ENCODE measurements around the gene FAXDC2.
"Not testable (repeated sequence)": the region's sequence is repeated elsewhere in the genome, so short reads cannot be mapped to it uniquely, and the experiment has no call there.

Gene FAXDC2

GRCh38 chr5:154824070-154824469 is 26.3 kb downstream of the FAXDC2 start:
- no peaks in the 10 kb centered on the region for H3K9me3 ChIP-seq (replicated peaks; ENCODE audit: low read length)
- no peak overlapping the region for H3K4me2 ChIP-seq (ENCODE audit: low read length)
- H3K9ac ChIP-seq (ENCODE audit: low read depth, low read length): no peak overlapping the region
- no peak overlapping the region for H3K4me3 ChIP-seq (ENCODE audit: low read length)
- H3K4me1 ChIP-seq (ENCODE audit: control insufficient read depth, insufficient read depth, low read length): peaks cover 6% of the 10 kb centered on the region
- no peaks in the 10 kb centered on the region for H3K27me3 ChIP-seq (ENCODE audit: control insufficient read depth, insufficient read depth, low read length)
- H3K36me3 ChIP-seq (ENCODE audit: insufficient read depth, low read length): peaks cover 38% of the 10 kb centered on the region

DNA sequence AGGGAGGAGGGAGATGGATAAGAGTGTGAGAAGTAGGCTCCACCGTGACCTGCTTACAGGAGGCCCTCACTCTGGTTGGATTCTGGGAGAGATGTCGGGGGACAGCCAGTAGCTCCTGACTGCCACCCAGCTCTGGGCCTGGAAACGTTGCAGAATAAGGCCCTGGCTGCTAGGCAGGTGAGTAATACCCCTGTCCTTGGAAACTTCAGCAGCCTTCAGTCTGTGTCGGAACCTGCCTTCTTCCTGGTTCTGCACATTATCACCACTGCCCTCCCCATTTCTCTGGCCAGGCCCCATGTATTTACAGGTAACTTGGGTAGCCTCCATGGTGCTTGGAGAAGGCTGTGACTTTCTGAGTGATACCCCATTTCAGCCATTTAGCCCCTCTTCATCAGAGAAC is 26.8 kb downstream of the FAXDC2 start:
- Histone ChIP-seq H3K4me2 (ENCODE audit: low read length) (no peak overlapping the region), H3K4me1 (ENCODE audit: control insufficient read depth, insufficient read depth, low read length) (peaks cover 4% of the 10 kb centered on the region), H3K9ac (ENCODE audit: low read depth, low read length) (no peak overlapping the region), H3K4me3 (ENCODE audit: low read length) (no peak overlapping the region), H3K36me3 (ENCODE audit: insufficient read depth, low read length) (peaks cover 43% of the 10 kb centered on the region), H3K9me3 (replicated peaks; ENCODE audit: low read length) (no peaks in the 10 kb centered on the region), H3K27me3 (ENCODE audit: control insufficient read depth, insufficient read depth, low read length) (no peaks in the 10 kb centered on the region)

DNA sequence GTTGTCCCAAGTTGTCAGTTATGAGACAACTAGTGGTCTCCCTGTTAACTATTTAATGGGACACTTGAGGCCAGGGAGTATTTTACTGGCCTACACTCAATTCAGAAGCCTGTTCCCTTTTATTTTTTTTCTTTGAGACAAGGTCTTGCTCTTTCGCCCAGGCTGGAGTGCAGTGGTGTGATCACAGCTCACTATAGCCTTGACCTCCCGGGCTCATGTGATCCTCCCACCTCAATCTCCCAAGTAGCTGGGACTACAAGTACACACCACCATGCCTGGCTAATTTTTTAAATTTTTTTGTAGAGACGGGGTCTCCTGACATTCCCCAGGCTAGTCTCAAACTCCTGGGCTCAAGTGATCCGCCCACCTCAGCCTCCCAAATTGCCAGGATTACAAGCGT is 27.5 kb downstream of the FAXDC2 start:
- not testable (repeated sequence) for H3K27me3 ChIP-seq (ENCODE audit: control insufficient read depth, insufficient read depth, low read length)

DNA sequence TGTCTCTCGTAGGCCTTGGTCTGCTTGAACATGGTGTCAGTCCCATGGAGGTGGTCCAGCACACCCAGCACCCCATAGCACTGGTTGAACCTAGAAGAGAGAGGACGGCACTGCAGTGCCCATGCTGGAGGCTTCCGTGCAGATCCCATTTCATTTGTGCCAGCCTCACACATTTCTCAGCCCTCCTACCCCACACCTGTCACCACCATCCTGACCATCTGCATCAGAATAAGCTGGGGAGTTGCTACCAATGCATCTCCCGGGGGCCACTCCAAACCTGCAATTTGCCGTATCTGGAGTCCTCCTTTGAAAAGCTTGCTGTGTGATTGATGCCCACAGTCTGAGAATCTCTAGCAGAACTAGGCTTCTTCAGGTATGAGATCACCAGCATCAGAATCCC is 30.0 kb downstream of the FAXDC2 start:
- Histone ChIP-seq H3K9me3 (replicated peaks; ENCODE audit: low read length) (no peaks in the 10 kb centered on the region), H3K4me3 (ENCODE audit: low read length) (no peak overlapping the region), H3K4me2 (ENCODE audit: low read length) (no peak overlapping the region), H3K9ac (ENCODE audit: low read depth, low read length) (no peak overlapping the region), H3K4me1 (ENCODE audit: control insufficient read depth, insufficient read depth, low read length) (no peaks in the 10 kb centered on the region), H3K27me3 (ENCODE audit: control insufficient read depth, insufficient read depth, low read length) (no peaks in the 10 kb centered on the region), H3K36me3 (ENCODE audit: insufficient read depth, low read length) (peaks cover 70% of the 10 kb centered on the region)

More for the DNA sequence above, 27.5 kb downstream of the FAXDC2 start:
- H3K36me3 ChIP-seq (ENCODE audit: insufficient read depth, low read length): peaks cover 45% of the 10 kb centered on the region
- not testable (repeated sequence) for H3K4me1 ChIP-seq (ENCODE audit: control insufficient read depth, insufficient read depth, low read length); H3K9ac ChIP-seq (ENCODE audit: low read depth, low read length); H3K4me3 ChIP-seq (ENCODE audit: low read length); H3K9me3 ChIP-seq (replicated peaks; ENCODE audit: low read length); H3K4me2 ChIP-seq (ENCODE audit: low read length)

DNA sequence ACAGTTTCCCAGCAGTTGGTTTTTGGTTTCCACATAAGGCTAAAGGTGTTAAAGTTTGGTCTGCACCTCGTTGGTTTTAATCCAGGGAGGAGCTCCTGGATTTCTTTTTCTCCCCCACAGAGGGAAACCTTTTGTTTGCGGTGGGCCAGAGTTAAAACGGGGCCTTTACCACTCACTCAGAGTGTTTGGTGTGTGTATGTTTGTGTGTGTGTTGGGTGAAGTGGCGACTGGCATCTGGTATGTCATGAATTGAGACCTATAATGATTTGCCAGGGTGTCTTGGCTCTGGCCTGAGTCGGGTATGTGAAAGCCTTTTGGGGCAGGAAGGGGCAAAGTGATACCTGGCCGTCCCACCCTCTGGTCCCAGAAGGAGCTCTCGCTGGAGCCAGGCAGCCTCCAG is 30.9 kb downstream of the FAXDC2 start:
- H3K4me2 ChIP-seq (ENCODE audit: low read length): no peak overlapping the region
- H3K9ac ChIP-seq (ENCODE audit: low read depth, low read length): no peak overlapping the region
- peaks cover 75% of the 10 kb centered on the region for H3K36me3 ChIP-seq (ENCODE audit: insufficient read depth, low read length)
- H3K9me3 ChIP-seq (replicated peaks; ENCODE audit: low read length): no peaks in the 10 kb centered on the region
- no peak overlapping the region for H3K4me3 ChIP-seq (ENCODE audit: low read length)
- no peaks in the 10 kb centered on the region for H3K27me3 ChIP-seq (ENCODE audit: control insufficient read depth, insufficient read depth, low read length)
- no peaks in the 10 kb centered on the region for H3K4me1 ChIP-seq (ENCODE audit: control insufficient read depth, insufficient read depth, low read length)

GRCh38 chr5:154818471-154819116 is 31.8 kb downstream of the FAXDC2 start:
- Histone ChIP-seq H3K4me3 (ENCODE audit: low read length) (no peak overlapping the region), H3K4me2 (ENCODE audit: low read length) (no peak overlapping the region), H3K4me1 (ENCODE audit: control insufficient read depth, insufficient read depth, low read length) (no peaks in the 10 kb centered on the region), H3K27me3 (ENCODE audit: control insufficient read depth, insufficient read depth, low read length) (no peaks in the 10 kb centered on the region), H3K9ac (ENCODE audit: low read depth, low read length) (no peak overlapping the region), H3K36me3 (ENCODE audit: insufficient read depth, low read length) (peaks cover 74% of the 10 kb centered on the region), H3K9me3 (replicated peaks; ENCODE audit: low read length) (no peaks in the 10 kb centered on the region)

- Histone ChIP-seq H3K27me3 (ENCODE audit: control insufficient read depth, insufficient read depth, low read length) (no peaks in the 10 kb centered on the region), H3K4me2 (ENCODE audit: low read length) (no peak overlapping the region), H3K9ac (ENCODE audit: low read depth, low read length) (no peak overlapping the region), H3K4me3 (ENCODE audit: low read length) (no peak overlapping the region), H3K9me3 (replicated peaks; ENCODE audit: low read length) (no peaks in the 10 kb centered on the region), H3K36me3 (ENCODE audit: insufficient read depth, low read length) (peaks cover 81% of the 10 kb centered on the region), H3K4me1 (ENCODE audit: control insufficient read depth, insufficient read depth, low read length) (no peaks in the 10 kb centered on the region)
These were observed 32.6 kb downstream of the FAXDC2 start for GRCh38 chr5:154817815-154818214.

DNA sequence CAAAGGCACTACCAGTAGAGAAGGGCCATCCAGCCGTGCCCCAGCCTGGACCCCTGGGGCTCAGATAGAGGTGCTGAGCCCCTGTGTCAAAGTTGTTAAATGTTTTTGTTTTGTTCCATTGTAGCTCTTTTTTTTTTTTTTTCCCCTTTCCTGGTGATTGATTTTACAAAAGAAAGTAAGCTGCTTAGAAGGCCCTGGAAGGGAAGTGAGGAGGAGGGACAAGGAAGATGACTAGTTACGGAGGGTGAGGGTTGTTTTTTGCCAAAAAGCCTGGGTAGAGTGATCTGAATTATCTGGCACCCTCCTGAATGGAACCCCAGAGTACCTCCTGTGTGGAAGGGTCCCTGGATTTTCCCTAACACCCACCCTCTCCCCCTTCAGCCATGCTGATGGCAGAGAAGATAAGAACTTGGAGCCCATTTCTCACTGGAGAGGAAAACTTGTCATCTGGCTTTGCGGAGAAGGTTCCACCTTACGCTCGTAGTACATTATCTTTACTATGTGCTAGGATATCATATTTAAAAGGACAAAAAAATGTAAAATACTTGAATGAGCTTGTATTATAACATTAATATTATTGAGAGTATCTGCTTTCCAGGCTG is 33.4 kb downstream of the FAXDC2 start:
- no peaks in the 10 kb centered on the region for H3K27me3 ChIP-seq (ENCODE audit: control insufficient read depth, insufficient read depth, low read length)
- no peak overlapping the region for H3K9ac ChIP-seq (ENCODE audit: low read depth, low read length)
- H3K4me1 ChIP-seq (ENCODE audit: control insufficient read depth, insufficient read depth, low read length): no peaks in the 10 kb centered on the region
- H3K4me2 ChIP-seq (ENCODE audit: low read length): no peak overlapping the region
- no peaks in the 10 kb centered on the region for H3K9me3 ChIP-seq (replicated peaks; ENCODE audit: low read length)
- no peak overlapping the region for H3K4me3 ChIP-seq (ENCODE audit: low read length)
- peaks cover 84% of the 10 kb centered on the region for H3K36me3 ChIP-seq (ENCODE audit: insufficient read depth, low read length)

GRCh38 chr5:154815684-154816247 is 34.6 kb downstream of the FAXDC2 start:
- Histone ChIP-seq H3K27me3 (ENCODE audit: control insufficient read depth, insufficient read depth, low read length) (no peaks in the 10 kb centered on the region), H3K9me3 (replicated peaks; ENCODE audit: low read length) (no peaks in the 10 kb centered on the region), H3K4me3 (ENCODE audit: low read length) (no peak overlapping the region), H3K4me2 (ENCODE audit: low read length) (no peak overlapping the region), H3K9ac (ENCODE audit: low read depth, low read length) (no peak overlapping the region), H3K4me1 (ENCODE audit: control insufficient read depth, insufficient read depth, low read length) (no peaks in the 10 kb centered on the region), H3K36me3 (ENCODE audit: insufficient read depth, low read length) (peaks cover 89% of the 10 kb centered on the region)

DNA sequence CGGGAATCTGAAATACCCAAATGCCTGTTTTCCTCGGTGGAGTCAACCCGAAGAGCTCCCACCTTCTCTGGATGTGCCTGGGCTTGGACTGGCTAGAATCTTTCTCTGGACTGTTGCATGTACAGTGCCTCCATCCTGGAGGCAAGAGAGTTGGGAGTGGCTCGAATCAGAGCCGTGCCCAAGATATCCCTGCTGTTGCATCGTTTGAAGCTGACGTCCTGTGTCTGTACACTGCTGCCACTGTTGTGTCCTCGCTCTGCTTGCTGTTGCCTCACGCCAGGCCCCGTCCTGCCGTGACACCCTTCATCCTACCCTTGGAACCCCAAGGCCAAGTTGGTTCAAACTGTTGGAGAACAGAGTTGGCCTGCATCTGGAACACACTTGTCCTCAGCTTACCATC is 35.4 kb downstream of the FAXDC2 start:
- Histone ChIP-seq H3K4me2 (ENCODE audit: low read length) (no peak overlapping the region), H3K9me3 (replicated peaks; ENCODE audit: low read length) (no peaks in the 10 kb centered on the region), H3K36me3 (ENCODE audit: insufficient read depth, low read length) (peaks cover 87% of the 10 kb centered on the region), H3K4me3 (ENCODE audit: low read length) (no peak overlapping the region), H3K9ac (ENCODE audit: low read depth, low read length) (no peak overlapping the region), H3K4me1 (ENCODE audit: control insufficient read depth, insufficient read depth, low read length) (no peaks in the 10 kb centered on the region), H3K27me3 (ENCODE audit: control insufficient read depth, insufficient read depth, low read length) (no peaks in the 10 kb centered on the region)

DNA sequence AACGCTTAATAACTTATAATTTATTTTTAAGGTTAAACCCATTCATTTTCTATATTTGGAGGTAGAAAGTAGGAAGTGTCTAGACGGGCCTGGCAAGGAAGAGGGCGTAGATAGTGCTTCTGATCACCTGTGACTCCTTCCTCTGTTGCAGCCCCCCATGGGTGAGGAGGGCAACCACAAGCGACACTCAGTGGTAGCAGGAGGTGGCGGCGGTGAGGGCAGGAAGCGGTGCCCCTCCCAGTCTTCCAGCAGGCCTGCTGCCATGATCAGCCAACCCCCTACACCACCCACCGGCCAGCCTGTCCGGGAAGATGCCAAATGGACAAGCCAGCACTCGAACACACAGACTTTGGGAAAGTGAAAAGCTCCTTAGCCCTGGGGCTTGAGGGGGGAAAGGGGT is 36.7 kb downstream of the FAXDC2 start:
- Histone ChIP-seq H3K9me3 (replicated peaks; ENCODE audit: low read length) (no peaks in the 10 kb centered on the region), H3K36me3 (ENCODE audit: insufficient read depth, low read length) (peaks cover 76% of the 10 kb centered on the region), H3K4me1 (ENCODE audit: control insufficient read depth, insufficient read depth, low read length) (no peaks in the 10 kb centered on the region), H3K4me2 (ENCODE audit: low read length) (no peak overlapping the region), H3K9ac (ENCODE audit: low read depth, low read length) (no peak overlapping the region), H3K4me3 (ENCODE audit: low read length) (no peak overlapping the region), H3K27me3 (ENCODE audit: control insufficient read depth, insufficient read depth, low read length) (no peaks in the 10 kb centered on the region)

DNA sequence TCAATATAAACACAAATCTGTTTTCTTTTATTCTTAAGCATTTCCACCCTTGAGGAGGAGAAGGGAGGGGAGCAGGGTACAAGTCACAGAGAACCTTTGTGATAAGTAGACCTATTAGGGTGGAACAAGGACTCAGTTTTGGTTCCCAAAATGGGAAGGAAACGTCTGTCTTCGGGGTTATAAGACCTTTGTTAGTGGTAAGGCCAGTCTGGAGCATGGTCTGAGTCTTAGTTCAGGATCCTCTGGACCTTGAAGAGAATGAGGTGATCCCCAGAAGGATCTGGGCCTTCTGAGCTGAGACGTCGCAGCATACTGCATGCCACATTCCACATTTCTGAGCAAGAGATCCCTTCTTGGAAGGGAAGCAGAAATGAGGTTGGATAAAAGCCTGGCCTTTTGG is 37.2 kb downstream of the FAXDC2 start:
- no peaks in the 10 kb centered on the region for H3K9me3 ChIP-seq (replicated peaks; ENCODE audit: low read length)
- H3K4me1 ChIP-seq (ENCODE audit: control insufficient read depth, insufficient read depth, low read length): no peaks in the 10 kb centered on the region
- H3K9ac ChIP-seq (ENCODE audit: low read depth, low read length): no peak overlapping the region
- H3K4me2 ChIP-seq (ENCODE audit: low read length): no peak overlapping the region
- no peaks in the 10 kb centered on the region for H3K27me3 ChIP-seq (ENCODE audit: control insufficient read depth, insufficient read depth, low read length)
- no peak overlapping the region for H3K4me3 ChIP-seq (ENCODE audit: low read length)
- H3K36me3 ChIP-seq (ENCODE audit: insufficient read depth, low read length): peaks cover 76% of the 10 kb centered on the region
